Glutamatergic neuron (in vitro differentiated cells): ENCODE results near the gene ULBP3. TPM values are rescaled to one million over a fixed set of nuclear protein-coding genes. Genes with fewer than 3 reads are reported as not detected.
A peak's percentile ranks its signal among the peaks of the same experiment; 100 is the strongest.

Experiments used
- DNase-seq: peaks from one replicate; pipeline ENCODE4 v3.0.0; 2022
- H3K27ac Mint-ChIP-seq: one replicate; pipeline ENCODE4 v1.8.0; 2020; ENCODE audit warnings: mild to moderate bottlenecking, mixed read lengths, inconsistent platforms; ENCODE audit not compliant: unreplicated experiment
- H3K27me3 Mint-ChIP-seq: one replicate; pipeline ENCODE4 v1.8.0; 2020; ENCODE audit warnings: mild to moderate bottlenecking, moderate library complexity, mixed read lengths, inconsistent platforms; ENCODE audit not compliant: unreplicated experiment
- H3K36me3 Mint-ChIP-seq: one replicate; pipeline ENCODE4 v1.8.0; 2020; ENCODE audit warnings: mild to moderate bottlenecking, mixed read lengths, inconsistent platforms; ENCODE audit not compliant: unreplicated experiment
- H3K4me1 Mint-ChIP-seq: one replicate; pipeline ENCODE4 v1.8.0; 2020; ENCODE audit warnings: mild to moderate bottlenecking, low read depth, mixed read lengths, inconsistent platforms; ENCODE audit not compliant: unreplicated experiment
- H3K4me3 Mint-ChIP-seq: one replicate; pipeline ENCODE4 v1.8.0; 2020; ENCODE audit warnings: mild to moderate bottlenecking, mixed read lengths, inconsistent platforms; ENCODE audit not compliant: unreplicated experiment
- H3K9me3 Mint-ChIP-seq: one replicate; pipeline ENCODE4 v1.8.0; 2020; ENCODE audit warnings: mild to moderate bottlenecking, moderate library complexity, mixed read lengths, inconsistent platforms; ENCODE audit not compliant: unreplicated experiment
- CTCF ChIP-seq: fragments of 200-600 bp; sonication (generic); IDR thresholded peaks from one replicate; pipeline ENCODE4 v1.5.0; 2021; ENCODE audit not compliant: partially characterized antibody, unreplicated experiment
- long read RNA-seq: library from polyadenylated mRNA; unstranded; transcript quantifications from one replicate; pipeline ENCODE4 v2.0.0, GENCODE V29; 2020; ENCODE audit not compliant: unreplicated experiment
- total RNA-seq: library from RNA; stranded (reverse); fragmentation: NEBNext Ultra II Directional; extraction: Animal tissue kit (Norgen Biotek cat#: 25700); gene quantifications from one replicate; pipeline ENCODE4 v1.2.1, GENCODE V29; 2021; ENCODE audit not compliant: unreplicated experiment

The ULBP3 gene
- total RNA-seq = 7.5 TPM
- long read RNA-seq = 0 reads

GRCh38 chr6:150068720-150069648 is at the start of gene ULBP3:
ULBP3 (minus strand) TSS chr6:150069121; CDS start chr6:150069066, 55 bp downstream.
- peak within 1 kb of the TSS; percentile 84 for H3K4me3 Mint-ChIP-seq
- peaks cover 20% of the 10 kb centered on the region for H3K36me3 Mint-ChIP-seq
- peak within 1 kb of the TSS; percentile 67 for H3K27ac Mint-ChIP-seq
- DNase-seq = peak; percentile 92
- H3K4me1 Mint-ChIP-seq = peaks cover 13% of the 10 kb centered on the region
- H3K27me3 Mint-ChIP-seq = peaks cover 4% of the 10 kb centered on the region
- TF ChIP-seq CTCF = peak; percentile 43
- H3K9me3 Mint-ChIP-seq = peaks cover 8% of the 10 kb centered on the region

DNA sequence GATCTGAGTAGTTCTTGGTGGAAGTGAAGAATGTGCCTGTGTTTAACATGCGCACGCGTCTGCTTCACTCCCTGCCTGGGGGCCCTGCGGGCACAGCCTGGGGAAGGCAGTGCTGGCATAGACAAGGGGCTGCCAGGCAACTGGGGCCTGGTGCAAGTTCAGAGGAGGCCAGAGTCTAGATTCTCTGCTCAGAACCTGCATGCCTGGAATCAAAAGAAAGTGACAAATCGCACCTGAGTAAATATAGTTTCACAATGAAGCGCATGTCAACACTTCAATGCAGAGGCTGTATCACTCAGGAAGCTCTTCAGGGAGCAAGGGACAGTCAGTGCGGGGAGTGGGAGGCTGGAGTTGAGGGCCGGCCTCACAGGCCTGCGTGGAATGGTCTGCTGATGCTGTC is 49.7 kb upstream of the ULBP3 start:
- Mint-ChIP-seq H3K4me3 (no peak overlapping the region), H3K36me3 (no peaks in the 10 kb centered on the region), H3K9me3 (no peaks in the 10 kb centered on the region), H3K4me1 (peaks cover 13% of the 10 kb centered on the region), H3K27ac (no peak overlapping the region), H3K27me3 (peaks cover 2% of the 10 kb centered on the region)
- TF ChIP-seq CTCF = no peak
- no peak for DNase-seq

GRCh38 chr6:150118203-150118602 is 49.3 kb upstream of the ULBP3 start:
- peaks cover 2% of the 10 kb centered on the region for H3K27me3 Mint-ChIP-seq
- H3K27ac Mint-ChIP-seq = no peak overlapping the region
- H3K36me3 Mint-ChIP-seq = no peaks in the 10 kb centered on the region
- H3K9me3 Mint-ChIP-seq = no peaks in the 10 kb centered on the region
- H3K4me3 Mint-ChIP-seq = no peak overlapping the region
- no peak for DNase-seq
- TF ChIP-seq CTCF = no peak
- peaks cover 13% of the 10 kb centered on the region for H3K4me1 Mint-ChIP-seq

DNA sequence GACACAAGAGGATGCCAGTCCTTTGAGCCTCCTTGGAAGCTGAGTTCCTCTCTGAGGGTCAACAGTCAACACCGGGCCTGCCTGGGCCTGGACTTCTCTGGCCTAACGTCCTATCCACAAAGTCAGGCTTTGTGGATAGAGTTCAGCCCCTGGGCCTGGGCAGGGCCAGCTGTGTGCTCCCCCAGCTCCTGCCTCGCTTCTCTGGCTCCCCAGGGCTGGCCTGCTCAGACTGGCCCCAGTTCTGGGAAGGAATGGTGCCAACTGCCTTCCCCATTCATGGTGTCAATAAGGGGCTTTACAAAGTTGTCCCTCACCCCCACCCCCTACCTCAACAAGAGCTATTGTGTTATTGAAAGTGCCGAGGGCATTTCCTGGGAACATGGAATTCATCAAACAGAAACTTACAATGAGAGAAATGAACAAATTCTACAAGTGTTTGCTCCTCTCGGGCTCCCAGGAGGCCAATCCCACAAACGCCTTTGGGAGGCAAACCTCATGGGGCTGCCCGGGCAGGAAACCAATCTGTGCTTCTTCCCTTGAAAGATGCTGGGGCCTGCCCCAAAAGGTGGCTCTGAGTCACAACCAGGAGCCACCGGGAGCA is 47.4 kb upstream of the ULBP3 start:
- peaks cover 2% of the 10 kb centered on the region for H3K27me3 Mint-ChIP-seq
- no peak overlapping the region for H3K4me3 Mint-ChIP-seq
- H3K9me3 Mint-ChIP-seq = no peaks in the 10 kb centered on the region
- peaks cover 13% of the 10 kb centered on the region for H3K4me1 Mint-ChIP-seq
- no peak for DNase-seq
- no peaks in the 10 kb centered on the region for H3K36me3 Mint-ChIP-seq
- H3K27ac Mint-ChIP-seq = no peak overlapping the region
- TF ChIP-seq CTCF = no peak

DNA sequence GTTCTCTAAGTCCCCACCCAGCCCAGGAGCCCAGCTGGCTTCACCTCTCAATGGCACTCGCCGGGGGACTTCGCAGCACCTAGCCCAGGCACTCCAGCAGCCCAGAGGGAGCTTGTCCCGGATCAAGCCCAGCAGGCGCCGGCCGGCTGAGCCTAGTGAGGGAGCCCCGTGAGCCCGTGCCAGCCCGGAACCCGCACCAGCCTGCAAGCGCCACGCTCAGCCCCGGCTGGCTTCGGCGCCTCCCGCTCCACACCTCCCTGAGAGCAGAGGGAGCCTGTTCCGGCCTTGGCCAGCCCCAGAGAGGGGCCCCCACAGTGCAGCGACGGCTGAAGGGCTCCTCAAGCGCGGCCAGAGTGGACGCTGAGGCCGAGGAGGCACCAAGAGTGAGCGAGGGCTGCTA is 46.8 kb upstream of the ULBP3 start:
- no peak overlapping the region for H3K4me3 Mint-ChIP-seq
- H3K9me3 Mint-ChIP-seq = no peaks in the 10 kb centered on the region
- TF ChIP-seq CTCF = no peak
- no peak for DNase-seq
- H3K36me3 Mint-ChIP-seq = no peaks in the 10 kb centered on the region
- H3K27ac Mint-ChIP-seq = no peak overlapping the region
- H3K27me3 Mint-ChIP-seq = peaks cover 2% of the 10 kb centered on the region
- peaks cover 13% of the 10 kb centered on the region for H3K4me1 Mint-ChIP-seq
